ENCODE data around the gene VAPB.
"Not testable (repeated sequence)": the region's sequence is repeated elsewhere in the genome, so short reads cannot be mapped to it uniquely, and the experiment has no call there.

Gene VAPB

GRCh38 chr20:58408603-58409246, 19.7 kb downstream of the VAPB start:
- no peak for DNase-seq

GRCh38 chr20:58414216-58414615, 25.2 kb downstream of the VAPB start:
- not testable (repeated sequence) for DNase-seq

GRCh38 chr20:58414786-58415185, 25.8 kb downstream of the VAPB start:
- DNase-seq: not testable (repeated sequence)

GRCh38 chr20:58416057-58416456, 27.0 kb downstream of the VAPB start:
- DNase-seq: no peak

- no peak for DNase-seq
Observed at GRCh38 chr20:58416835-58417234, 27.8 kb downstream of the VAPB start.

GRCh38 chr20:58417438-58417837, 28.4 kb downstream of the VAPB start:
- no peak for DNase-seq

- no peak for DNase-seq
Observed at GRCh38 chr20:58418949-58419748, 30.1 kb downstream of the VAPB start.

- peak; percentile 79 for DNase-seq
Observed at GRCh38 chr20:58420798-58421496, 31.9 kb downstream of the VAPB start.

GRCh38 chr20:58421497-58421850, 32.4 kb downstream of the VAPB start:
- DNase-seq: peak; percentile 10

- DNase-seq: no peak
Observed at GRCh38 chr20:58424218-58424969, 35.4 kb downstream of the VAPB start.

GRCh38 chr20:58427571-58427970, 38.5 kb downstream of the VAPB start:
- DNase-seq: not testable (repeated sequence)

- no peak for DNase-seq
Observed at GRCh38 chr20:58428364-58428763, 39.3 kb downstream of the VAPB start.

GRCh38 chr20:58429303-58429702, 40.3 kb downstream of the VAPB start:
- DNase-seq: no peak

- no peak for DNase-seq
Observed at GRCh38 chr20:58431134-58431533, 42.1 kb downstream of the VAPB start.

- no peak for DNase-seq
Observed at GRCh38 chr20:58432186-58432954, 43.3 kb downstream of the VAPB start.

GRCh38 chr20:58433029-58433647, 44.1 kb downstream of the VAPB start:
- DNase-seq: no peak

GRCh38 chr20:58433759-58434158, 44.7 kb downstream of the VAPB start:
- DNase-seq: peak; percentile 74

GRCh38 chr20:58434326-58434725, 45.3 kb downstream of the VAPB start:
- DNase-seq: no peak

- no peak for DNase-seq
Observed at GRCh38 chr20:58435237-58435636, 46.2 kb downstream of the VAPB start.

- no peak for DNase-seq
Observed at GRCh38 chr20:58436868-58437645, 48.0 kb downstream of the VAPB start.

Data from fibroblast of skin of right biceps (primary cell).